OCI-LY1 (cell line): ENCODE results near the gene FBXO3.

Experiments
- EZH2 ChIP-seq: fragments of 200-600 bp; sonication (generic), shearing (Covaris generic); IDR thresholded peaks from 2 replicates; pipeline ENCODE4 v1.8.0; 2017; ENCODE audit warnings: borderline replicate concordance, mixed run types, mild to moderate bottlenecking, antibody characterized with exemption, low read length, moderate library complexity, mixed read lengths
- TF ChIP-seq, protein P1 (sequence below): fragments of 200-600 bp; sonication (generic), shearing (Covaris generic); IDR thresholded peaks from 2 replicates; pipeline ENCODE4 v1.5.1; 2017; ENCODE audit warnings: mild to moderate bottlenecking, antibody characterized with exemption, low read length, moderate library complexity, mixed read lengths

DNA sequence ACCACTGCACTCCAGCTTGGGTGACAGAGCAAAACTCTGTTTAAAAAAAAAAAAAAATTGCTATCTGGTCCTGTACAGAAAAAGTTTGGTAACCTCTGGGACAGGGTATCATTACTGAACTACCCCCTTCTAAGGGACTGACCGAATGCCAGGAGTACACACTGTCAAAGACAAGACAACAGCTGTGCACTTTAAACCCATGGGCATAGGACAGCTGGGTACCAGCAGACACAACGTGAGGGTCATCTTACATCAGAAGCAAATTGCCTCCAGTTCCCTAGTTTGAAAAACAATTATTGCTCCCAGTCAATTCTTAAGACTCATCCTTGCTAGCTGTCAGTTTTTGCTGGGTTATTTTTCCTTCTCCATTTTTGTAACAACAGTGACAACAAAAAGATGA lies 55.9 kb downstream of the FBXO3 start:
- TF ChIP-seq, protein P1, sequence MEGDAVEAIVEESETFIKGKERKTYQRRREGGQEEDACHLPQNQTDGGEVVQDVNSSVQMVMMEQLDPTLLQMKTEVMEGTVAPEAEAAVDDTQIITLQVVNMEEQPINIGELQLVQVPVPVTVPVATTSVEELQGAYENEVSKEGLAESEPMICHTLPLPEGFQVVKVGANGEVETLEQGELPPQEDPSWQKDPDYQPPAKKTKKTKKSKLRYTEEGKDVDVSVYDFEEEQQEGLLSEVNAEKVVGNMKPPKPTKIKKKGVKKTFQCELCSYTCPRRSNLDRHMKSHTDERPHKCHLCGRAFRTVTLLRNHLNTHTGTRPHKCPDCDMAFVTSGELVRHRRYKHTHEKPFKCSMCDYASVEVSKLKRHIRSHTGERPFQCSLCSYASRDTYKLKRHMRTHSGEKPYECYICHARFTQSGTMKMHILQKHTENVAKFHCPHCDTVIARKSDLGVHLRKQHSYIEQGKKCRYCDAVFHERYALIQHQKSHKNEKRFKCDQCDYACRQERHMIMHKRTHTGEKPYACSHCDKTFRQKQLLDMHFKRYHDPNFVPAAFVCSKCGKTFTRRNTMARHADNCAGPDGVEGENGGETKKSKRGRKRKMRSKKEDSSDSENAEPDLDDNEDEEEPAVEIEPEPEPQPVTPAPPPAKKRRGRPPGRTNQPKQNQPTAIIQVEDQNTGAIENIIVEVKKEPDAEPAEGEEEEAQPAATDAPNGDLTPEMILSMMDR = no peak
- TF ChIP-seq EZH2 = no peak
